Epithelial cell of umbilical artery (primary cell): ENCODE results near the gene SLC5A2. TPM values are rescaled to one million over a fixed set of nuclear protein-coding genes. Genes with fewer than 3 reads are reported as not detected.

Experiments
- total RNA-seq: library from RNA; depleted of rRNA; stranded (reverse); fragments of >200 nt; gene quantifications from 2 replicates; pipeline ENCODE4 v1.2.3, GENCODE V29; 2014

Gene SLC5A2
- not detected in 2 replicates for total RNA-seq

GRCh38 chr16:31483081-31483480 is at the start of gene SLC5A2:
SLC5A2 (plus strand) TSS chr16:31483123; CDS start chr16:31483137, 14 bp downstream.

GRCh38 chr16:31458844-31459686 is 23.9 kb upstream of the SLC5A2 start, which contains the start of gene ARMC5:
ARMC5 (plus strand) TSS chr16:31459501; CDS start chr16:31459525, 24 bp downstream.

GRCh38 chr16:31471875-31472708 is 10.8 kb upstream of the SLC5A2 start, which contains the start of gene TGFB1I1:
TGFB1I1 (plus strand) TSS chr16:31472152; CDS start chr16:31472189, 37 bp downstream.

GRCh38 chr16:31507929-31508705 is 25.2 kb downstream of the SLC5A2 start, which contains the start of gene RUSF1:
RUSF1 (minus strand) TSS chr16:31508391; CDS start chr16:31508373, 18 bp downstream.

GRCh38 chr16:31527734-31528274 is 44.9 kb downstream of the SLC5A2 start, which contains the start of gene AHSP:
AHSP (plus strand) TSS chr16:31527900; CDS start chr16:31528140, 240 bp downstream.

Other genes starting within 250 kb of the SLC5A2 start
- not detected in 2 replicates for gene ITGAM, start 223.1 kb upstream of the SLC5A2 start, total RNA-seq
- 0.76 and 1.3 TPM in 2 replicates for gene ITGAX, start 127.9 kb upstream of the SLC5A2 start, total RNA-seq
- not detected in 2 replicates for gene ITGAD, start 89.8 kb upstream of the SLC5A2 start, total RNA-seq
- not detected in 2 replicates for gene COX6A2, start 54.8 kb upstream of the SLC5A2 start, total RNA-seq
- under 0.01 and 0.15 TPM in 2 replicates for gene ZNF843, start 40.3 kb upstream of the SLC5A2 start, total RNA-seq
- gene ARMC5, start 23.6 kb upstream of the SLC5A2 start, total RNA-seq: 10.9 and 13.0 TPM in 2 replicates
- 24.8 and 42.6 TPM in 2 replicates for gene TGFB1I1, start 11.0 kb upstream of the SLC5A2 start, total RNA-seq
- 27.7 and 42.6 TPM in 2 replicates for gene RUSF1, start 25.3 kb downstream of the SLC5A2 start, total RNA-seq
- not detected in 2 replicates for gene AHSP, start 44.8 kb downstream of the SLC5A2 start, total RNA-seq